Dedifferentiated amniotic fluid mesenchymal stem cell (primary cell): ENCODE data around the gene NTMT1.
"Not testable (repeated sequence)": the region's sequence is repeated elsewhere in the genome, so short reads cannot be mapped to it uniquely, and the experiment has no call there.

ENCODE experiments used
- DNase-seq: peaks from one replicate; pipeline ENCODE4 v3.0.0-alpha.2; 2016; ENCODE audit errors: extremely low spot score

The NTMT1 gene

GRCh38 chr9:129615407-129616285 is 10.3 kb upstream of the NTMT1 start:
- no peak for DNase-seq

DNA sequence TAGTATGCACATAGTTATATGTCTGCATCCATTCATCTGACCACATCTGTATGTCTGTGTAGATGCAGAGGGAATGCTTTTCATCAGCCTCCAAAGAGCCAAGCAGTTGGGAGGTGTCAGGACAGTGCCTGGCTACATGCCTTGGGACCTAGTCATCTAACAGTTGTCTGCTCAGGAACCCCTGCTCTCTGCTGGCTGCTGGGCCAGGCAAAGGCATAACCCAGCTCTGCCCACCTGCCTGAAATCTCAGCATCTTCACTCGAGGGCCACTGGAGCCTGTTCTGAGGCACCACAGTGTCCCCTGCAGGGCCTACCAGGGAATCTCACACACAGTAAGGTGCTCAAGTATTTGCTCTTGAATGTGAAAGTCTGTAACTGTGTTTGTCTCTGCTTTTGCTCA is 8.8 kb upstream of the NTMT1 start:
- DNase-seq: no peak

DNA sequence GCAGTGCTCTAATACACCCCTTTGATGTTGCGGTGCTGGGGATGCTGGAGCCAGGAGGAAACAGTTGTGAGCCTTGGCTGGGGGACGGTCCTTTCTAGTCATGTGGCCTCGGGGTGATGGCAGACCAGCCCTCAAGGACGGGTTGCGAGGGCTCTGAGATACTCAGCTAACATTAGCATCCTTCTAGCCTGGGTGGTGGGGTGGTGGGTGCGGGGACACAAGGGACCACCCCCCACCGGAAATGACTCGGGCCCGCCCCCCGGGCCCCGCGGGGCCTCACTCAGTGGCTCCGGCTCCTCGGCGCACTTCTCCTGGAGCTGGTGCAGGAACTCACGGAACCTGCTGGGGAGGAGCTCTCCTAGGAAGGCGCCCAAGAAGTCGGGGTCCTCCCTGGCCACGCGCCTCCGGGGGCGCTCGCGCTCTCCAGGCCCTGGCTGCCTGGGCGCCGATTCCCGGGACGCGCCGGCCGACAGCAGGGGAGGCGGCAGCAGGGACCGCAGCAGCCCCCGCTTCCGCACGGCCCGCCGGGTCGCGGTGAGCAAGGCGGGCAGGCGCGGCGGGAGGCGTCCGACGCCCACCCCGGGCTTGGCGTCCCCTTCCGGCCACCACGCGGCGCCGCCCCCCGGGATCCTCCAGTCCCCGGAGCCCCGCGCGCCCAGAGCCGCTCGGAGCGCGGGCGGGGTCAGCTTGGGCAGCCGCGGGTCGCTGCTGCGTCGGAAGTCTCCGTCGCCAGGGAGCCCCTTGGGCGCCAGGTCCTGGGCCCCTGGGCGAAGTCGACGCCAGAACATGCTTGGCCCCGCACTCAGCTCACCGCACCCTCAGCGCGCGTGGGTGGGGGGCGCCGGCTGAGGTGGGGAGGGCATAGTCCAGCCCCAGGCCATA is 5.9 kb upstream of the NTMT1 start:
- no peak for DNase-seq

DNA sequence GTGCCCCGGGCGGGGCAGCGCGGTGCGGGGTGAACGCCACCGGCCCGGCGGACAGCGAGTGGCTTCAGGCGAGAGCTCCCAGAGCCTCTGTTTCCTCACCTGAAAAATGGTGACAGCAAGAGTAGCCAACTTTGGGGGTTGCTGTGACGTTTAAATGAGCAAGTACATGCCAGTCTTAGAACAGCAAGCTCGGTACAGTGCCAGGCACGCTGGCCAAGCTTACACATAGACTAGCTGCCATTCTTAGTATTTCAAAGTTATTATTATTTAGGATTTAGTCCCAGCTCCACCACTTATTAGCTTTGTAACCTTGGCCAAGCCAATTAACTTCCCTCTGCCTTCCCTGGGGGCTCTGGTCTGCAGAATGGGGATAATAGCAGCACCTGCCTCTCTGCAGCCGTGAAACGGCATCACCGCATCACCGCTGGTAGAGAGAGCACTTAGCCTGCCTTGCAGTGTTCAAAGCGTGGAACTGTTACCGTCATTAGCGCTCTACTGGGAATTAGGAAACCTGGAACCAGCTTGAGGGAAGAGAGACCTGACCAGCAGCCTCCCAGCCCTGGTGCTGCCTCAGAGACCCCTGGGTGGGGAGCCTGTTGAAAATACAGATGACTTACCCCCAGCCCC is 5.2 kb upstream of the NTMT1 start, which contains the start of gene C9orf50:
TSS of gene C9orf50 (minus strand) at position 433 of the 627 bp plus-strand sequence. CDS start 527 bp downstream, outside the sequence.
- DNase-seq: no peak

DNA sequence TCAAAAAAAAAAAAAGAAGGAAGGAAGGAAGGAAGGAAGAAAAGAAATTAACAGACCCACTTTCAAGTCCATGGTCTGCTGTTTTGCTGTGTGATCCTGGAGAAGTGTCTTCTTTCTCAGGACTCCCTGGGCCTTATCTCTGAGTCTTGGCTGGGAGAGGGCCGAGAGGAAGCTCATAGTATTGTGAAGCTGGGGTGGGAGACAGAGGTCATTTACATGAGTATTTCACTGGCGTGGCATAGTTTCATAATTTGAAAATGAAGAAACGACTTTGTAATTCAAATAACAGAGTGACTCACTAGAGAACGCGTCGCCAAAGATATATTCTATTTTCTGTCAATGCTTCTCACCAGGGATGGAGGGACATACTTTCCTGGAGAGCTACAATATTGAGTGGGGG is 2.6 kb upstream of the NTMT1 start:
- no peak for DNase-seq

DNA sequence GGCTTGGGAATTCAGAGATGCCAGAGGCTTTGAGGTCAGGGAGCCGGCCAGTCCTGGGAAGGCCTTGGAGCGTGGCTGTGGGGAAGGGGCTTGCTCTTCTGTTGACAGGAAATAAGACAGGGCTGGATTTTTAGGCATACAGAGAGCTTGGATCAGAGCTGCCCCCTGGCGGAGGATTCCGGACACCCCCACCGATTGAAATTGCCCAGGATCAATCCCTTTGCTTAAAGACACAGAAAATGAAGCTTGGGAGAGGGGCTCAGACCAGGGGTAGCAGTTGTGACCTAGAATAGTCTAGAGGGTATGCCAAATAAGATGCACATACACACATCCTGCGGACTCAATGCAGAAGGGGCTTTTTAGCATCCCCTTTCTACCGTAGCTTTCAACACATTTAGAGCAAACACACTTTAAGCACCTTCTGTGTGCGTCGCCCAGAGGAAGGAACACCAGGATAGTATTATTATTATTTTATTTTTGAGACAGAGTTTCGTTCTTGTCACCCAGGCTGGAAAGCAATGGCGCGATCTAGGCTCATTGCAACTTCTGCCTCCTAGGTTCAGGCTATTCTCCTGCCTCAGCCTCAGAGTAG is 1.7 kb upstream of the NTMT1 start:
- peak; percentile 67 for DNase-seq

DNA sequence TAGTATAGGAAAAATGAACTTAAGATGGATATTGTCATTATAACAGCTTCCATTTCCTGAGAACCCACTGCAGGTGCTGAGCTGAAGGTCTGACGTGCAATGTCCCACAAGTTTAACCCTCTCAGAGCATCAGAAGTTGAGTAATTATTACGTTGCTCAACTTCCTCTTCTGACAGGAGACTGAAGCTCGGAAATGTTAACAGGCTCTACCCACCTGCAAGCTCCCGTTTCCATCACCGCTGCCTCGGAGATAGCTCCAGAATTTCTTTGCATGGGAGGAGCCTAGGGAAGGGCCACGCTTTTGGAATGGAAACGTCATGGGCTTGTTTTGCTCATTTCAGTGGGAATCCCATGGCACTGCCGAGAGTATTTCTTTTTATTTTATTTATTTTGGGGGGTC is 1.0 kb upstream of the NTMT1 start:
- DNase-seq: no peak

DNA sequence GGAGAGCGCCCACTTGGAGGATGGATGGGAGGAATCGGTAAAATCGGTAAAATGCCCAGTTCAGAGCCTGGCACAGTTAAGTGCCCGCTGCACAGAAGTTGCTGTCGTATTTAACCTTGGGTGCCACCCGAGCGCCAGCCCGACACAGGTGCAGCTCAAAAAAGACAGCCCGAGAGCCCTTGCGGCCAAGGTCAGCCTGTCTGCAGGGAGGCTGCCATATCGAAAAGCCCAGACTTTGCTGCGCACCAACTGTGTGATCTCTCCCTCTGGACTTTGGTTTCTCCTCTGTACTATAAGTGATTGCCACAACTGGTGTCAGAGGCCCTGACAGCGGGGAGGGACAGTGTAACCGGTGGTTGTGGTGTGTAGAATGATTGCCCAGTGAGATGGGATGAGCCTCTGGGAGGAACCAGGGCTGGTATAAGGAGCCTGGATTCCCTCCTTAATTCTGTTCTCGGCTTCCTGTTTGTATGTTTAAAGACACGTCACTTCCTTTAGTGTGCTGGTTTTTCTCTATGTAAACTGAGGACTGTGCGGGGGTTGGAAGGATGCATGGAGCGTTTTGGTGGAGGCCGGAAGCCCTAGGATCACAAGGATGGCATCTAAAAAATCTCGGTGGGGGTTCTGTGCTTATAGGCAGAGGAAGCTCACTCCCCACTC is 792 bp downstream of the NTMT1 start:
- DNase-seq: peak; percentile 53

DNA sequence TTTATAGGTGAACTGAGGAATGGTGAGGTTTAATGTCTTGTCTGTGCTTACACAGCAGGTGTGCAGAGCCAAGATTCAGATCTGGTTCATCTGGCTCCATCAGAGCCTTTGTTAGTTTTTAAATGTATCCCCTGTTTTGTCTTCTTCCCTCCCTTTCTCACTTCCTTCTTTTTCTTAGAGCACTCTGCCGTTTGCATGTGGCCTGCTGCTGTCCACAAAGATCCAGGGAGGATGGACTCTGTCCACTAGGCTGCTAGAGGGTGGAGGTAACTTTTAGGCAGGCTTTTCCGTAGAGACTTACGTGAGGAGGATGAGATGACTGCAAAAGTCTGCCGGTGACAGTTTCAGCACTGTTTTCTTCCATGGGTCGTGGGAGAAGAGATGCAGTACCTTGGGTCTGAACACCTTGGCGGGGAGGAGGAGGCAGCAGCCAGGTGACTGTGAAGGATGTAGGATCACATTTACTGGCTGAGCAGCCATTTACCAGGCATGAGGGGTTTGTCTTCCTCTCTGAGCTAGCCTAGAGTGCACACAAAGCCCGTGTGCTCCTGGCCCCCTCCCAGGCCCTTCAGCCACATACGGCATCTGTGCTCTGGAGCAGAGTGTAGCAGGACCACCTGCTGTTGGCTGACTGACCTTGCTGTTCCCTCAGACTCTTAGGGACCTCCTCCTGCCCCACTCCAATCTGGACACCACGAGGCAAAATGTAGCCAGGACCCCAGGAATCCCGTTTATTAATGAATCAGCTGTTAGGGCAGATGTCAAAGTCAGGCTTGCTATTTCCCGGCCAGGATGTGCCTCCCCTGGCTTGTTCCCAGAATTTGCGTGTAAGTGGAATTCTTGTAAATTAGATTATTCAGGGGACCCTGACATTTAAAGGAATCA is 1.8 kb downstream of the NTMT1 start:
- no peak for DNase-seq

- no peak for DNase-seq
These were observed 2.7 kb downstream of the NTMT1 start for GRCh38 chr9:129628709-129629108.

- no peak for DNase-seq
These were observed 3.4 kb downstream of the NTMT1 start for GRCh38 chr9:129629251-129629820.

DNA sequence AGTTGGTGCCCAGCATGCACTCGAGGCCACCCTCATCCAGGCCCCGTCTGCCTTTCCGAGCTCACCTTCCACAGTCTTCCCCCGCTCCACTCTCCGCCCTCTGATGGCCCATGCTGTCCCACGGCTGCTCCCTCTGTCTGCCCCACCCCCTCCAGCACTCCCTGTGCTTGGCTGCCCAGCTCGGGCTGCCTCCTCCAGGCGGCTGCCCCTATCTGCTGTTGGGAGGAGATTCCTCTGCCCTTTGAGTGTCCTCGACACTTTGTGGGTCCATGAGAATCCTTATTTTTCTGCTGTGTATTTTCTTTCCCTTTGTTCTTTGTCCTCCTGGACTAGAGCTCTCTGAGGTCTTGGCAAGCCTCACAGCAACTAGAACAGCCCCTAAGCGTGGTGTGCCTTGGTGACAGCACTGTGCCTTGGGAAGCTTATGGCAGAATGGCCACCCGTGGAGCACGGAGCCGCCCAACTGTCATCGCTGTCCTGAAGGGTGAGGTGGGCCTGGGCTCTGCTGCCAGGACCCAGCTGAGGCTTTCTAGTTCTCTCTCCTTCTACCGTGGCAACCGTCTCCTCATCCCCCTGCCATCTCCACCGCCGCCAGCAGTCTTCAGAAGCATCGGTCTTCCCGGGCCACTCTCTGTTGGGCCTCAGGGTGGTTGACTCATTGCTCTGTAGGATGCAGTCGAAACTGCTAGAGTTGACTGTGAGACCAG is 5.2 kb downstream of the NTMT1 start:
- no peak for DNase-seq

- no peak for DNase-seq
These were observed 5.7 kb downstream of the NTMT1 start for GRCh38 chr9:129631674-129632129.

DNA sequence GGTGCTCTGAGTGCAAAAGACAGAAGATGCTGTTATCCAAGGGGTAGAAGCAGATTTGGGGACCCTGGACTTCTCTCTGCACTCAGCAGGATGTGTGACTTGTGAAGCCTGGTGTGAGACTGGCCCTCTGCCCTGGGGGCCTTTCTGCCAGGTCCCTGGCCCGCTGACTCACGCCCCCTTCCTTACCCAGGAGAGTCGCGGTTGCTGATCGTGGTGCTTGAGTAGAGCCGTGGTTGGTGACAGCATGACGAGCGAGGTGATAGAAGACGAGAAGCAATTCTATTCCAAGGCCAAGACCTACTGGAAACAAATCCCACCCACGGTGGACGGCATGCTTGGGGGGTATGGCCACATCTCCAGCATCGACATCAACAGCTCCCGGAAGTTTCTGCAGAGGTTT is 6.5 kb downstream of the NTMT1 start:
- DNase-seq: no peak

GRCh38 chr9:129633207-129633606 is 7.2 kb downstream of the NTMT1 start:
- DNase-seq: no peak

GRCh38 chr9:129633848-129634247 is 7.9 kb downstream of the NTMT1 start:
- DNase-seq: no peak

- no peak for DNase-seq
These were observed 9.4 kb downstream of the NTMT1 start for GRCh38 chr9:129635099-129636065.

- not testable (repeated sequence) for DNase-seq
These were observed 10.4 kb downstream of the NTMT1 start for GRCh38 chr9:129636343-129636742.
